SK-N-SH (cell line): ENCODE measurements around the gene RBMS3. TPM values are rescaled to one million over a fixed set of nuclear protein-coding genes. Genes with fewer than 3 reads are reported as not detected.
A peak's percentile ranks its signal among the peaks of the same experiment; 100 is the strongest.

Experiments
- CTCF ChIA-PET: fragments of 300-600, 350-600 bp; formaldehyde crosslinking; extraction: SDS; loops from one replicate; lab custom pipeline; 2021; lab: Yijun Ruan, JAX
- POLR2A ChIA-PET: fragments of 350-600 bp; sonication (Branson Sonifier 250); formaldehyde crosslinking; extraction: SDS; loops from one replicate; lab custom pipeline; 2020; ENCODE audit warnings: antibody characterized with exemption, inconsistent platforms; lab: Yijun Ruan, JAX
- DNase-seq: peaks from one replicate; pipeline ENCODE4 v3.0.0; 2012
- H2AFZ ChIP-seq: fragments of 200-600 bp; sonication (generic); 2 replicates; pipeline ENCODE4 v1.8.1; 2016; ENCODE audit warnings: antibody characterized with exemption, mild to moderate bottlenecking, low read depth
- H3F3A ChIP-seq: fragments of 200-600 bp; sonication (generic); replicated peaks from 2 replicates; pipeline ENCODE3; 2016; ENCODE audit warnings: antibody characterized with exemption, mild to moderate bottlenecking; ENCODE audit not compliant: insufficient read depth
- H3K27ac ChIP-seq, 2 experiments: fragments of 200-500 bp in 1 of 2; fragments of 200-600 bp in 1 of 2; sonication (Bioruptor generic) in 1 of 2; sonication (generic), shearing (Covaris generic) in 1 of 2; 2 replicates each; pipeline versions ENCODE4 v1.5.1 to v1.6.1; 2014 to 2016; ENCODE audit warnings: low read depth in 2 of 2, inconsistent platforms in 1 of 2, low read length in 1 of 2, mild to moderate bottlenecking in 1 of 2, mixed read lengths in 1 of 2
- H3K27me3 ChIP-seq: fragments of 200-600 bp; sonication (generic), shearing (Covaris generic); 2 replicates; pipeline ENCODE4 v1.6.1; 2016; ENCODE audit warnings: mixed run types; ENCODE audit not compliant: insufficient read depth
- H3K36me3 ChIP-seq, 2 experiments: fragments of 200-500 bp in 1 of 2; fragments of 200-600 bp in 1 of 2; sonication (Bioruptor generic) in 1 of 2; sonication (generic) in 1 of 2; replicated peaks in 1 of 2; 2 replicates each; pipeline versions ENCODE3 to v1.5.1; 2014 to 2016; ENCODE audit warnings: low read length in 1 of 2, mild to moderate bottlenecking in 1 of 2; ENCODE audit not compliant: insufficient read depth in 2 of 2, control insufficient read depth in 1 of 2
- H3K4me1 ChIP-seq, 2 experiments: fragments of 200-500 bp in 1 of 2; fragments of 200-600 bp in 1 of 2; sonication (Bioruptor generic) in 1 of 2; sonication (generic), shearing (Covaris generic) in 1 of 2; 2 replicates each; pipeline versions ENCODE4 v1.5.1 to v1.6.1; 2014 to 2016; ENCODE audit warnings: low read depth in 1 of 2, low read length in 1 of 2, mixed run types in 1 of 2; ENCODE audit not compliant: insufficient read depth in 2 of 2, control insufficient read depth in 1 of 2
- H3K4me2 ChIP-seq: fragments of 200-600 bp; sonication (generic), shearing (Covaris generic); 2 replicates; pipeline ENCODE4 v1.6.1; 2017; ENCODE audit warnings: mixed run types
- H3K4me3 ChIP-seq, 2 experiments: fragments of 200-500 bp in 1 of 2; fragments of 200-600 bp in 1 of 2; sonication (Bioruptor generic) in 1 of 2; sonication (generic), shearing (Covaris generic) in 1 of 2; 2 replicates each; pipeline versions ENCODE4 v1.5.1 to v1.8.1; 2014 to 2016; ENCODE audit warnings: low read depth in 2 of 2, inconsistent platforms in 1 of 2, low read length in 1 of 2, mild to moderate bottlenecking in 1 of 2, mixed read lengths in 1 of 2, moderate library complexity in 1 of 2
- H3K79me2 ChIP-seq: fragments of 200-600 bp; sonication (generic); 2 replicates; pipeline ENCODE4 v1.8.1; 2017; ENCODE audit warnings: mild to moderate bottlenecking; ENCODE audit not compliant: insufficient read depth
- H3K9ac ChIP-seq: fragments of 200-600 bp; sonication (generic); 2 replicates; pipeline ENCODE4 v1.6.1; 2017; ENCODE audit warnings: mixed run types
- H3K9me2 ChIP-seq: fragments of 200-600 bp; sonication (generic); 2 replicates; pipeline ENCODE4 v1.6.1; 2017; ENCODE audit warnings: mixed run types
- H3K9me3 ChIP-seq: fragments of 200-600 bp; sonication (generic); 2 replicates; pipeline ENCODE4 v1.6.1; 2017; ENCODE audit warnings: mixed run types, mild to moderate bottlenecking, moderate library complexity
- H4K20me1 ChIP-seq: fragments of 200-600 bp; sonication (generic); 2 replicates; pipeline ENCODE4 v1.6.1; 2017; ENCODE audit warnings: mild to moderate bottlenecking, mixed run types; ENCODE audit not compliant: insufficient read depth
- CHD2 ChIP-seq: fragments of 150-350 bp; IDR thresholded peaks from 2 replicates; pipeline ENCODE4 v1.6.1; 2018; ENCODE audit warnings: low read length; ENCODE audit not compliant: partially characterized antibody
- EZH2phosphoT487 ChIP-seq: fragments of 200-600 bp; sonication (generic); IDR thresholded peaks from 2 replicates; pipeline ENCODE4 v1.6.1; 2017; ENCODE audit warnings: low read depth, mixed run types, mild to moderate bottlenecking, antibody characterized with exemption, moderate library complexity, borderline replicate concordance
- FOXM1 ChIP-seq: IDR thresholded peaks from 2 replicates; pipeline ENCODE4 v1.4.0; 2012; ENCODE audit warnings: low read depth, mild to moderate bottlenecking
- GABPA ChIP-seq: IDR thresholded peaks from 2 replicates; pipeline ENCODE4 v1.4.0; 2012; ENCODE audit warnings: low read depth, mild to moderate bottlenecking
- GATA2 ChIP-seq: sonication (generic); formaldehyde crosslinking; IDR thresholded peaks from 2 replicates; pipeline ENCODE4 v1.5.0; 2020; ENCODE audit warnings: mild to moderate bottlenecking, missing genetic modification reagents
- JUND ChIP-seq: IDR thresholded peaks from 2 replicates; pipeline ENCODE4 v1.4.0; 2012
- MXI1 ChIP-seq: IDR thresholded peaks from 2 replicates; pipeline ENCODE4 v1.6.1; 2012; ENCODE audit warnings: mild to moderate bottlenecking, low read depth, low read length, improper control_type of control experiment
- NFIC ChIP-seq: IDR thresholded peaks from 2 replicates; pipeline ENCODE4 v1.4.0; 2012; ENCODE audit warnings: borderline replicate concordance
- POLR2AphosphoS5 ChIP-seq: IDR thresholded peaks from 2 replicates; pipeline ENCODE4 v1.6.1; 2012; ENCODE audit warnings: low read depth, low read length
- RFX5 ChIP-seq: IDR thresholded peaks from 2 replicates; pipeline ENCODE4 v1.6.1; 2012; ENCODE audit warnings: mild to moderate bottlenecking, improper control_type of control experiment, low read length
- RXRA ChIP-seq: IDR thresholded peaks from 2 replicates; pipeline ENCODE4 v1.4.0; 2012; ENCODE audit warnings: low read depth, mild to moderate bottlenecking, borderline replicate concordance
- SIN3A ChIP-seq: IDR thresholded peaks from 2 replicates; pipeline ENCODE4 v1.6.1; 2012; ENCODE audit warnings: low read depth, mild to moderate bottlenecking, low read length, moderate library complexity, borderline replicate concordance
- TAF1 ChIP-seq: IDR thresholded peaks from 2 replicates; pipeline ENCODE4 v1.6.1; 2012; ENCODE audit warnings: low read depth, mild to moderate bottlenecking, low read length, moderate library complexity, borderline replicate concordance
- TEAD4 ChIP-seq: IDR thresholded peaks from 2 replicates; pipeline ENCODE4 v1.4.0; 2012; ENCODE audit warnings: mild to moderate bottlenecking, borderline replicate concordance; ENCODE audit not compliant: insufficient read depth
- YY1 ChIP-seq: IDR thresholded peaks from 2 replicates; pipeline ENCODE4 v1.4.0; 2012; ENCODE audit warnings: low read depth, mild to moderate bottlenecking
- WGBS: methylation state at CpG from one replicate; pipeline ENCODE4 v1.1.6; 2017; ENCODE audit warnings: low lambda C conversion rate; 5-methylcytosine and 5-hydroxymethylcytosine counted together
- polyA plus RNA-seq, 3 experiments: library from polyadenylated mRNA; depleted of rRNA; stranded (reverse); fragments of >200 nt; gene quantifications; 2 replicates each; pipeline ENCODE4 v1.2.3, GENCODE V29; 2012
- TF ChIP-seq, protein P1 (sequence below): IDR thresholded peaks from 2 replicates; pipeline ENCODE4 v1.4.0; 2012; ENCODE audit warnings: low read depth, borderline replicate concordance
- TF ChIP-seq, protein P2 (sequence below): fragments of 150-350 bp; IDR thresholded peaks from 2 replicates; pipeline ENCODE4 v1.6.1; 2016; ENCODE audit warnings: mild to moderate bottlenecking, low read depth, low read length
- TF ChIP-seq, protein P3 (sequence below): IDR thresholded peaks from 2 replicates; pipeline ENCODE4 v1.4.0; 2012; ENCODE audit warnings: low read depth

RBMS3 gene
- polyA plus RNA-seq, 1 of the 3 experiments (the other 2 are of a cell fraction), result 8.2 TPM

DNA sequence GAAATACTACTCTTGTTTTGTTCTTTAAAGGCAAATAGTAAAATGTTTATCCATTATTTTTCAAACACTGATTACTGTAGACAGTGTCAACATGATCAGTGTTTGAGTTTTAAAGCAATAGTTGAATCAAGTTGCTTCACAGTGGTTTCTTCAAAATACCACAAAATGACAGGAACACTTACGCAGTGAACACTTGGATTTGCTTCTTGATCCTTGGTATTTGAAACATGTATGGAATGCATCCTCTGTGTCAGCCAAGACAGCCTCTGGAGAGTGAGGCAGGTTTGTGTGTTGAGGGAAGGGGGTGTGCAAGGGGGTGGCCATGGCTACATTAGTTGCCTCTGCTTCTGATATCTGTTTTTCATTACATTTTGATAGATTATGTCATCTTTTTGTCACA, 413.0 kb downstream of the RBMS3 start (continued):
- TF ChIP-seq CHD2, result peak; percentile 8
- TF ChIP-seq, all 33 proteins: peak for 18

DNA sequence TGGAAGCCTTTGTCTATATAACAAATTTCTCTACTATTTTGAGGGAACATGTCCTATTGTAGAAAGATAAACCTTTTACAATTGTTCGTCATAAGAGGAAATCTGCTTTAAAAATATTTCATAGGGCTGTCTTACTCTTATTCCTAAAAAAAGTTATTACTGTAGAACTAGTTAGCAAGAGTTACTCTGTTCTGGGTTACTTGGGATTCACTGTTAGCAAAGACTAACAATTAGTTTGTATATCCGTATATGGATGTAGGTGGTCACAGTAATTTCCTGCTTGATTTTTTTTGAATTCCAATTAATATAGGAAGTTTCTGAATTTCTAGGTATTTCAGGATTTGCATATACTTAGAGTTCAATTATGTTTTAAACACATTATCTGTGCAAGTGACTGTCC, 413.5 kb downstream of the RBMS3 start:
- Histone ChIP-seq H3K9ac (peak overlapping the region; percentile 67), H3K9me3 (no peaks in the 10 kb centered on the region), H3K4me3 (peak overlapping the region; percentile 6 to 22; a peak in 2 of 4 replicates), H4K20me1 (no peaks in the 10 kb centered on the region), H3K36me3 (peaks cover 14 to 25% of the 10 kb centered on the region in 2 experiments), H3K4me1 (peaks cover 13 to 44% of the 10 kb centered on the region in 2 experiments), H3K4me2 (peak overlapping the region; percentile 56), H3K79me2 (peaks cover 29% of the 10 kb centered on the region; the same call in 1 of the 2 replicates), H3F3A (peaks cover 40% of the 10 kb centered on the region), H3K27me3 (no peaks in the 10 kb centered on the region), H2AFZ (no peak overlapping the region), H3K27ac (peak overlapping the region; percentile 85 to 94), H3K9me2 (no peaks in the 10 kb centered on the region)
- CTCF ChIA-PET, result no interaction called here
- TF ChIP-seq, protein P1, sequence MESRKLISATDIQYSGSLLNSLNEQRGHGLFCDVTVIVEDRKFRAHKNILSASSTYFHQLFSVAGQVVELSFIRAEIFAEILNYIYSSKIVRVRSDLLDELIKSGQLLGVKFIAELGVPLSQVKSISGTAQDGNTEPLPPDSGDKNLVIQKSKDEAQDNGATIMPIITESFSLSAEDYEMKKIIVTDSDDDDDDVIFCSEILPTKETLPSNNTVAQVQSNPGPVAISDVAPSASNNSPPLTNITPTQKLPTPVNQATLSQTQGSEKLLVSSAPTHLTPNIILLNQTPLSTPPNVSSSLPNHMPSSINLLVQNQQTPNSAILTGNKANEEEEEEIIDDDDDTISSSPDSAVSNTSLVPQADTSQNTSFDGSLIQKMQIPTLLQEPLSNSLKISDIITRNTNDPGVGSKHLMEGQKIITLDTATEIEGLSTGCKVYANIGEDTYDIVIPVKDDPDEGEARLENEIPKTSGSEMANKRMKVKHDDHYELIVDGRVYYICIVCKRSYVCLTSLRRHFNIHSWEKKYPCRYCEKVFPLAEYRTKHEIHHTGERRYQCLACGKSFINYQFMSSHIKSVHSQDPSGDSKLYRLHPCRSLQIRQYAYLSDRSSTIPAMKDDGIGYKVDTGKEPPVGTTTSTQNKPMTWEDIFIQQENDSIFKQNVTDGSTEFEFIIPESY, result no peak
- TF ChIP-seq TEAD4 (no peak), TAF1 (no peak), CHD2 (no peak), EZH2phosphoT487 (no peak), GATA2 (CRISPR knock-in tag) (no peak)
- TF ChIP-seq, protein P2, sequence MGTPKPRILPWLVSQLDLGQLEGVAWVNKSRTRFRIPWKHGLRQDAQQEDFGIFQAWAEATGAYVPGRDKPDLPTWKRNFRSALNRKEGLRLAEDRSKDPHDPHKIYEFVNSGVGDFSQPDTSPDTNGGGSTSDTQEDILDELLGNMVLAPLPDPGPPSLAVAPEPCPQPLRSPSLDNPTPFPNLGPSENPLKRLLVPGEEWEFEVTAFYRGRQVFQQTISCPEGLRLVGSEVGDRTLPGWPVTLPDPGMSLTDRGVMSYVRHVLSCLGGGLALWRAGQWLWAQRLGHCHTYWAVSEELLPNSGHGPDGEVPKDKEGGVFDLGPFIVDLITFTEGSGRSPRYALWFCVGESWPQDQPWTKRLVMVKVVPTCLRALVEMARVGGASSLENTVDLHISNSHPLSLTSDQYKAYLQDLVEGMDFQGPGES, result no peak
- 16% methylated on average over 2 of the region's 2 CpGs for WGBS
- POLR2A ChIA-PET, result no interaction called here
- DNase-seq, result no peak

DNA sequence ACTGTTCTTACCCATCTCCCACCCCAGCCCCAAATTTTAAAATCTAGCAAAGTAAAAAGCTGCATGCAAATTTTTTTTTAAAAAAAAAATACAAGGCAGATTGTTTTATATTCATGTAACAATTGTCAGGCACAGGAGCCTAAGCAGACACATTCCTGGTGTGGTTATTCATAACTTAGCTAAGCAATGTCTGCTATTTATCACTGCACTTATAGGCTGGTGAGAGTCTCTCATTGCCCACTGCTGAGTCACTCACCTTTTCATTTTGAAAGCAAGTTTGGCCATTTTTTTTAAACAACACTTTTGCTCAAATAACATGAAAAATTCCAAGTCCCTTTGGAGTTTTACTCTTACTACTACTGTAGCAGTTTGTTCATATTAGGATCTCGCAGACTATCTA, 413.9 kb downstream of the RBMS3 start:
- Histone ChIP-seq H3K9ac (peak overlapping the region; percentile 67; the same call in 1 of the 2 replicates), H3K36me3 (peaks cover 17 to 30% of the 10 kb centered on the region in 2 experiments), H3K4me1 (peaks cover 13 to 44% of the 10 kb centered on the region in 2 experiments), H3K4me3 (peak overlapping the region; percentile 6 to 22; a peak in 2 of 4 replicates), H3K9me3 (no peaks in the 10 kb centered on the region), H3F3A (peaks cover 40% of the 10 kb centered on the region), H2AFZ (no peak overlapping the region), H3K27me3 (no peaks in the 10 kb centered on the region), H3K79me2 (peaks cover 25% of the 10 kb centered on the region; the same call in 1 of the 2 replicates), H3K9me2 (no peaks in the 10 kb centered on the region), H4K20me1 (no peaks in the 10 kb centered on the region), H3K4me2 (peak overlapping the region; percentile 56), H3K27ac (peak overlapping the region; percentile 85 to 94)
- ChIA-PET CTCF (interaction anchor here (1.8 kb wide), 1 partner anchor 24 kb away, joined by 4 read pairs; no protein-coding TSS in a partner anchor), POLR2A (no interaction called here)
- WGBS, result 29% methylated on average over 1 of the region's 1 CpG
- DNase-seq, result no peak
- TF ChIP-seq JUND (peak; percentile 100), FOXM1 (peak; percentile 96), GABPA (peak; percentile 42; the same call in 1 of the 2 replicates), GATA2 (CRISPR knock-in tag) (no peak), NFIC (peak; percentile 91), YY1 (peak; percentile 54; the same call in 1 of the 2 replicates), TAF1 (no peak; the same call in 1 of the 2 replicates), RFX5 (no peak), POLR2AphosphoS5 (peak; percentile 97), MXI1 (no peak), SIN3A (peak; percentile 92; the same call in 1 of the 2 replicates), EZH2phosphoT487 (no peak), RXRA (peak; percentile 89)
- TF ChIP-seq, protein P3, sequence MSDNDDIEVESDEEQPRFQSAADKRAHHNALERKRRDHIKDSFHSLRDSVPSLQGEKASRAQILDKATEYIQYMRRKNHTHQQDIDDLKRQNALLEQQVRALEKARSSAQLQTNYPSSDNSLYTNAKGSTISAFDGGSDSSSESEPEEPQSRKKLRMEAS, result peak; percentile 56; the same call in 1 of the 2 replicates
